GM10248 (cell line): ENCODE results near the gene NIFK.
"Not testable (repeated sequence)": the region's sequence is repeated elsewhere in the genome, so short reads cannot be mapped to it uniquely, and the experiment has no call there.

ENCODE experiments used
- CTCF ChIA-PET: fragments of 300-600 bp; sonication (Branson Sonifier 250); formaldehyde crosslinking; extraction: SDS; loops from one replicate; lab custom pipeline; 2021; ENCODE audit warnings: antibody characterized with exemption; lab: Yijun Ruan, JAX
- POLR2A ChIA-PET: fragments of 350-650 bp; sonication (Branson Sonifier 250); formaldehyde crosslinking; extraction: SDS; loops from one replicate; lab custom pipeline; 2020; ENCODE audit warnings: antibody characterized with exemption; lab: Yijun Ruan, JAX
- DNase-seq: peaks from one replicate; pipeline ENCODE4 v3.0.0; 2012; ENCODE audit errors: extremely low spot score
- CTCF ChIP-seq: IDR thresholded peaks from 2 replicates; pipeline ENCODE4 v1.5.1; 2012; ENCODE audit warnings: mild to moderate bottlenecking, low read depth; ENCODE audit errors: extremely low read depth, missing control alignments, control extremely low read depth

Gene NIFK

DNA sequence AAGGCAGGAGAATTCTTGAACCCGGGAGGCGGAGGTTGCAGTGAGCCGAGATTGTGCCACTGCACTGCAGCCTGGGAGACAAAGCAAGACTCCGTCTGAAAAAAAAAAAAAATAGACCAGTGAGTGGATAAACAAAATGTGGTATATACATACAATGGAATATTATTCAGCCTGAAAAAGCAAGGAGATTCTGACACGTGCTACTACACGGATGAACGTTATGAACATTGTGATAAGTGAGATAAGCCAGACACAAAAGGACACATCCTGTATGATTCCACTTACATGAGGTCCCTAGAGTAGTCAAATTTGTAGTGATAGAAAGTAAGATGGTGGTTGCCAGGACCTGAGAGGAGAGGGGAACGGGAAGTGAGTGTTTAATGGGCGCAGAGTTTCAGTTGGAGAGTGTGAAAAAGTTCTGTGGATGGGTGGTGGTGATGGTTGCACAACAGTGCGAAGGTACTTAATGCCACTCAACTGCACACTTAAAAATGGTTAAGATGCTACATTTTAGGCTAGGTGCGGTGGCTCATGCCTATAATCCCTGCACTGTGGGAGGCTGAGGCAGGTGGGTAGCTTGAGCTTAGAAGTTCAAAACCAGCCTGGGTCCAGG is 38.3 kb downstream of the NIFK start:
- CTCF ChIA-PET: interaction anchor here (0.7 to 1.8 kb wide), 5 partner anchors 8 to 239 kb away, joined by 3 to 8 read pairs (median 3); no protein-coding TSS in a partner anchor
- TF ChIP-seq CTCF: no peak
- DNase-seq: no peak
- POLR2A ChIA-PET: interaction anchor here (1.4 kb wide), 2 partner anchors 48 to 167 kb away, joined by 5 to 8 read pairs; no protein-coding TSS in a partner anchor

DNA sequence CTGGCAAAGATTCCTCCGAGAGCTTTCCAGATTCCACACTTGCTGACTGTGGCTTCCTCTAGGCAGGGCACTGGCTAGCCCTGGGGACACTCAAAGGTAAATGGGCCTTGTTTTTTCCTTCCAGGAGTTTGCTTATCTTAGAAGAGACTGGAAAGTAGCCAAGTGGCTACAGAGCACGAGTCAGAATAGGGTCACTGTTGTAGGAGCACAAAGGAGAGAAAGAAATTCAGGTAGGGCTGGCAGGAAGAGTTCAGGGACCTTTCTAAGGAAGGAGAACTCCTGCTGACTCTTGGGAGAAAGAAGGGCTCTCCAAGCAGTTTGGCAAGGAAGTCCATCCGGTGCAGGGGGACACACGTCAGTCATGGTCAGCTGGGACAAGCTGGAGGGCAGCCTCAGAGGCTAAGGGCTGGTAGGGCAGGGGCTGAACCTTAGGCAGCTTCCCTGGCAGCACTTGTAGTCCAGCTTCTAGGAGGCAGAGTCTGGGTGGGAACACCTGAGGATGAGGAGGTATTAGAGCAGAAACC is 39.5 kb downstream of the NIFK start:
- ChIA-PET POLR2A (interaction anchor here (1.4 kb wide), 1 partner anchor 166 kb away, joined by 4 read pairs; the partner anchor contains the start of gene RNU4ATAC), CTCF (no interaction called here)
- no peak for DNase-seq
- TF ChIP-seq CTCF: no peak

DNA sequence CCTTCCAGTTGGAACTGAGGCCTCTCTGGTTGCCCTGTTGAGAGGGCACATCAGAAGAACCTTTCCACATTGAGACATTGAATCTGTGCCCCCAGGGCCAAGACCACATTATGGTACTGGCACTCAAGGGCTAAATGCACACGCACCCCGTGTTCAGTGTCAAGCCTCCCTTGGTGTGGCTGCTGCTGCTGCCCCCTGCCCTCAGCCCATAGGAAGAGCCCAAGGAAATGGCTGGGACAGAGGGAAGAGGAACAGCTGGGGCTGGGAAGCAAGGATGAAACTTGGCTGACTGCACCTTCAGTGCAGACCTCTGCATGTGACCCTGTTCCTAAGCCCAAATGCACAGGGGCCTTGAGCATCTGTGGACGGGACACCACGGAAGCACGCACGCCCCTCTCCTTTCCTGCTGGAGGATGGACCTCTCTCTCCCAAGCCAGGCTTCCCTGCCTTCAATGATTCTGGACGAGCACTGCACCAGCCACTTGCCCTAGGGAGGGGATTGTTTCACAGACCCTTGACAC is 40.2 kb downstream of the NIFK start:
- ChIA-PET POLR2A (interaction anchor here (1.4 kb wide), 1 partner anchor 166 kb away, joined by 4 read pairs; the partner anchor contains the start of gene RNU4ATAC), CTCF (no interaction called here)
- no peak for TF ChIP-seq CTCF
- DNase-seq: no peak

DNA sequence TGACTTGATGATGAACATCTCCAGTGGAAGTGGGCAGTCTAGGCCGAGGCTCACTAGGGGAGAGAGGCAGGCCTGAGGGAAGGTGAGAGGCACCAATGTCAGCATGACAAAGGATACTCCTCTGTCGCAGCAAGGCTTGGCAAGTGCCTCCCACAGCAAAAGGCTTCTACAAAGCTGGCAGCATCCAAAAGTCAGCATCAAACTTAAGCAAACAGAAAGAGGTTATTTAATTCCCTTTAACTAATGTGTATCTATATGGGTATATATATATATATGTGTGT is 41.6 kb downstream of the NIFK start:
- TF ChIP-seq CTCF: no peak
- no peak for DNase-seq
- POLR2A ChIA-PET: no interaction called here
- CTCF ChIA-PET: interaction anchor here (1.3 kb wide), 1 partner anchor 25 kb away, joined by 3 read pairs; no protein-coding TSS in a partner anchor

DNA sequence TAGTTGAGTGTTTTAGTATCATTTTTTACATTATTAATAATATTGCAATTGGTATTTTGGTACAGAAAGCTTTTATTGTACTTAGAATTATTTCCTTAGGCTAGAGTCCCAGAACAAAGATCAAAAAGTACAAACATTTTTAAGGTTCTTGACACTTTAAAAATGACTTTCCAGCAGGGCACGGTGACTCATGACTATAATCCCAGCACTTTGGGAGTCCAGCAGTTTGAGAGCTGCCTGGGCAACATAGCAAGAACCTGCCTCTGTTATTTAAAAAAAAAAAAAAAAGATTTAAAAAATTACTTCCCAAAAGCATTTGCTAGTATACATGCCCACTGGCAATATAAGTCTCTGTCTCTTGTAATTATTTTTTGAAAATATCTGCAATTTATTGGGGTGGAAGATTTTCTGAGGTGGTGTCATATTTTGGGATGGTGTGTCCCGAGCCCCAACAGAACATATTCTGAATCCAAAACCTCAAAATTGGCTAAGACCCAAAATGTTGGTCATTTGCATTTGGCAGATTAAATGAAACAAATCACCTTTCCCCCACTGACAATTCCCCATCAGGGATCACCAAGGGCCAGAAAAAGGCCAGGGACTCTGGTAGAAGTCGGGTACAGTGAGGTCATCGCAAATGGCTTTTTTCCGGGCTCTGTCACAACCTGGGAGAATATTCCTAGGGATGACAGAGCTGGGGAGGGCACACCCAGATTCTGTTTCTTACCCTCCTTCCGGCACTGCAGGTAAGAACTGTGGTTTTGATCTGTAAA is 42.1 kb downstream of the NIFK start:
- ChIA-PET POLR2A (no interaction called here), CTCF (interaction anchor here (1.3 kb wide), 1 partner anchor 24 kb away, joined by 3 read pairs; no protein-coding TSS in a partner anchor)
- no peak for DNase-seq
- TF ChIP-seq CTCF: no peak

GRCh38 chr2:121690572-121690971 is 46.1 kb downstream of the NIFK start:
- POLR2A ChIA-PET, DNase-seq: not testable (repeated sequence)
- CTCF ChIA-PET: interaction anchor here (2.9 kb wide), 1 partner anchor 9 kb away, joined by 8 read pairs; no protein-coding TSS in a partner anchor
